HEK293T (cell line): ENCODE data around the gene INPP4B.

ENCODE experiments used
- NFRKB ChIP-seq: fragments of 450-650 bp; IDR thresholded peaks from 2 replicates; pipeline ENCODE4 v1.6.1; 2016; ENCODE audit warnings: mild to moderate bottlenecking, moderate library complexity
- SP1 ChIP-seq: fragments of 450-650 bp; IDR thresholded peaks from 2 replicates; pipeline ENCODE4 v1.6.1; 2017

GRCh38 chr4:142021761-142022160 is 824.3 kb downstream of the INPP4B start:
- TF ChIP-seq NFRKB (no peak), SP1 (no peak)
